GM12878 (cell line): ENCODE data around the gene STEAP2. TPM values are rescaled to one million over a fixed set of nuclear protein-coding genes. Genes with fewer than 3 reads are reported as not detected.
A peak's percentile ranks its signal among the peaks of the same experiment; 100 is the strongest.

Experiments
- ATAC-seq: fragments of 200-7000 bp; cut with Tn5 transposase; 3 replicates; pipeline ENCODE4 v1.9.1; 2020; ENCODE audit warnings: mild to moderate bottlenecking, moderate library complexity
- BruUV-seq: library from RNA; stranded (reverse); fragments of 400-500 nt; replicated peaks from 2 replicates; lab custom pipeline; 2021; lab: Mats Ljungman, UMichigan
- CTCF ChIA-PET: fragments of 300-600 bp; sonication (Branson Sonifier 250); formaldehyde crosslinking; extraction: SDS; loops from one replicate; lab custom pipeline; 2021; ENCODE audit warnings: inconsistent platforms; lab: Yijun Ruan, JAX
- POLR2A ChIA-PET: fragments of 350-600 bp; formaldehyde crosslinking; extraction: SDS; loops from one replicate; lab custom pipeline; 2021; ENCODE audit warnings: inconsistent platforms; lab: Charles Lee
- RAD21 ChIA-PET: fragments of 300-600 bp; sonication (Branson Sonifier 250); formaldehyde crosslinking; loops from one replicate; lab custom pipeline; 2023; ENCODE audit warnings: antibody characterized with exemption; ENCODE audit not compliant: unreplicated experiment; lab: Charles Lee
- SMC1A ChIA-PET: fragments of 300-600 bp; sonication (Branson Sonifier 250); formaldehyde crosslinking; loops from one replicate; lab custom pipeline; 2023; ENCODE audit not compliant: unreplicated experiment, uncharacterized antibody; lab: Charles Lee
- DNase-seq: peaks from one replicate; pipeline ENCODE4 v3.0.0-alpha.2; 2011; ENCODE audit warnings: low read depth, low spot score
- FAIRE-seq: peaks from 3 replicates; lab custom pipeline; 2011; peaks lifted over from hg19 to GRCh38; lab: Jason Lieb, UNC
- H2AFZ ChIP-seq: 2 replicates; pipeline ENCODE4 v1.6.0; 2011; ENCODE audit warnings: low read depth, low read length, control low read depth; ENCODE audit not compliant: control insufficient read depth
- H3K27ac ChIP-seq: 2 replicates; pipeline ENCODE4 v1.5.1; 2011; ENCODE audit warnings: control low read depth; ENCODE audit not compliant: control insufficient read depth, insufficient read depth
- H3K27me3 ChIP-seq, 2 experiments: replicated peaks in 1 of 2; 2 replicates each; pipeline versions ENCODE4 v1.6.0 to v1.6.1; 2011; ENCODE audit warnings: low read length in 1 of 2; ENCODE audit not compliant: control insufficient read depth in 2 of 2, insufficient read depth in 2 of 2
- H3K36me3 ChIP-seq, 2 experiments: 2 replicates each; pipeline ENCODE4 v1.5.1; 2011; ENCODE audit warnings: low read length in 1 of 2; ENCODE audit not compliant: control insufficient read depth in 2 of 2, insufficient read depth in 2 of 2
- H3K4me1 ChIP-seq: 2 replicates; pipeline ENCODE4 v1.6.1; 2011; ENCODE audit warnings: mild to moderate bottlenecking, low read length, moderate library complexity, mixed read lengths; ENCODE audit not compliant: control insufficient read depth, insufficient read depth
- H3K4me2 ChIP-seq: 2 replicates; pipeline ENCODE4 v1.6.0; 2011; ENCODE audit warnings: control low read depth; ENCODE audit not compliant: control insufficient read depth, insufficient read depth
- H3K4me3 ChIP-seq: fragments of 200-600 bp; sonication (generic); 2 replicates; pipeline ENCODE4 v1.5.1; 2016
- H3K79me2 ChIP-seq: 2 replicates; pipeline ENCODE4 v1.6.0; 2011; ENCODE audit warnings: low read length; ENCODE audit not compliant: control insufficient read depth, insufficient read depth
- H3K9ac ChIP-seq: 2 replicates; pipeline ENCODE4 v1.8.0; 2011; ENCODE audit warnings: low read length, control low read depth, mixed read lengths; ENCODE audit not compliant: control insufficient read depth, insufficient read depth
- H3K9me3 ChIP-seq: replicated peaks from 3 replicates; pipeline ENCODE4 v1.5.1; 2011; ENCODE audit warnings: mild to moderate bottlenecking, low read length; ENCODE audit not compliant: control insufficient read depth, insufficient read depth
- H4K20me1 ChIP-seq: 2 replicates; pipeline ENCODE4 v1.6.0; 2011; ENCODE audit not compliant: control insufficient read depth, insufficient read depth
- ATF7 ChIP-seq: fragments of 450-650 bp; IDR thresholded peaks from 2 replicates; pipeline ENCODE4 v1.6.1; 2016; ENCODE audit warnings: low read depth, mild to moderate bottlenecking
- BHLHE40 ChIP-seq, 2 experiments: fragments of 450-650 bp in 1 of 2; IDR thresholded peaks; 2 replicates each; pipeline ENCODE4 v1.6.1; 2011 to 2017; ENCODE audit warnings: low read depth in 2 of 2, borderline replicate concordance in 1 of 2, improper control_type of control experiment in 1 of 2, low read length in 1 of 2, mild to moderate bottlenecking in 1 of 2
- CEBPB ChIP-seq, 2 experiments: fragments of 150-350 bp in 1 of 2; IDR thresholded peaks; 2 replicates each; pipeline ENCODE4 v1.6.1; 2012 to 2014; ENCODE audit warnings: low read depth in 2 of 2, low read length in 2 of 2, borderline replicate concordance in 1 of 2, inconsistent platforms in 1 of 2
- HDGF ChIP-seq: fragments of 450-650 bp; IDR thresholded peaks from 2 replicates; pipeline ENCODE4 v1.6.1; 2016; ENCODE audit warnings: antibody characterized with exemption
- IRF3 ChIP-seq: fragments of 450-650 bp; IDR thresholded peaks from 2 replicates; pipeline ENCODE4 v1.6.1; 2014; ENCODE audit warnings: mild to moderate bottlenecking
- JUNB ChIP-seq: IDR thresholded peaks from 2 replicates; pipeline ENCODE4 v1.6.1; 2016; ENCODE audit warnings: antibody characterized with exemption, mild to moderate bottlenecking
- MEF2B ChIP-seq: fragments of 450-650 bp; IDR thresholded peaks from 2 replicates; pipeline ENCODE4 v1.6.1; 2018; ENCODE audit warnings: mild to moderate bottlenecking, moderate library complexity; ENCODE audit not compliant: partially characterized antibody, poor library complexity, severe bottlenecking
- SPI1 ChIP-seq: IDR thresholded peaks from 2 replicates; pipeline ENCODE4 v1.6.1; 2011; ENCODE audit warnings: low read depth, mild to moderate bottlenecking, low read length, moderate library complexity, borderline replicate concordance; ENCODE audit not compliant: insufficient read depth
- WGBS: methylation state at CpG from one replicate; pipeline ENCODE4 v1.1.6; 2016; ENCODE audit warnings: low lambda C conversion rate; ENCODE audit not compliant: insufficient replicate concordance, insufficient coverage; ENCODE audit errors: missing lambda C conversion rate; 5-methylcytosine and 5-hydroxymethylcytosine counted together
- in situ Hi-C: fragments of 300-500 bp; cut with MboI; formaldehyde crosslinking; loops from 9 replicates; pipeline ENCODE4 v1.14.3; 2018; ENCODE audit warnings: mixed read lengths
- intact Hi-C: fragments of 100-400 bp; cut with micrococcal nuclease; formaldehyde crosslinking; loops from one replicate; pipeline ENCODE4 v1.14.2; 2022; ENCODE audit not compliant: unreplicated experiment
- polyA plus RNA-seq, 11 experiments: library from polyadenylated mRNA; depleted of rRNA in 4 of 11; unstranded in 6 of 11; stranded (reverse) in 5 of 11; fragments of >200 nt; fragmentation: Nextera tagmentation in 4 of 11; fragmentation: Illumina TruSeq in 1 of 11; extraction: Ambion mirVana in 4 of 11; extraction: Trizol in 1 of 11; gene quantifications; 1 replicate in 1 of 11; 2 replicates in 10 of 11; pipeline versions ENCODE4 v1.2.1 to v1.2.3, GENCODE V29; 2011 to 2016; ENCODE audit warnings: inconsistent platforms in 2 of 11, missing spikeins in 2 of 11, low read depth in 1 of 11
- total RNA-seq, 4 experiments: library from RNA; depleted of rRNA in 3 of 4; stranded (reverse); fragments of >200 nt in 3 of 4; fragmentation: Illumina TruSeq in 1 of 4; extraction: Trizol in 1 of 4; gene quantifications; 2 replicates each; pipeline versions ENCODE4 v1.2.1 to v1.2.3, GENCODE V29; 2013 to 2021
- TF ChIP-seq, protein P1 (sequence below): IDR thresholded peaks from 2 replicates; pipeline ENCODE4 v1.6.1; 2012; ENCODE audit warnings: improper control_type of control experiment, low read depth, low read length; ENCODE audit not compliant: insufficient replicate concordance

STEAP2 gene
- total and polyA plus RNA-seq, 10 of the 15 experiments (the other 5 are each of a cell fraction or from before 2014, with no cell fraction given), result 0.64 to 17.6 (median 1.8) TPM

GRCh38 chr7:90238022-90238421 is 26.5 kb downstream of the STEAP2 start:
- TF ChIP-seq CEBPB (IDR thresholded peaks at IDR 0.05; ENCODE audit: borderline replicate concordance in 1 of 2, low read depth in 2 of 2, low read length in 2 of 2), result no peak
- TF ChIP-seq IRF3, result no peak
- no peaks in the 10 kb centered on the region for H4K20me1 ChIP-seq
- intact Hi-C loops (no loop called here), in situ Hi-C loops (no loop called here)
- WGBS, result 98% methylated on average over 2 of the region's 2 CpGs
- H2AFZ ChIP-seq, result no peak overlapping the region
- ChIA-PET POLR2A (interaction anchor here (0.6 to 2.8 kb wide), 6 partner anchors 10 to 27 kb away, joined by 3 to 13 read pairs (median 5); no protein-coding TSS in a partner anchor), CTCF (interaction anchor here (0.7 to 1.5 kb wide), 4 partner anchors 13 to 84 kb away, joined by 3 to 5 read pairs (median 4); partner anchors contain the start of gene STEAP1), RAD21 (interaction anchor here (0.9 to 2.7 kb wide), 9 partner anchors 10 to 50 kb away, joined by 3 to 12 read pairs (median 4); partner anchors contain the start of gene STEAP2), SMC1A (interaction anchor here (0.9 to 3.9 kb wide), 9 partner anchors 9 to 65 kb away, joined by 3 to 34 read pairs (median 5); partner anchors contain the start of gene STEAP2)
- no peaks in the 10 kb centered on the region for H3K9me3 ChIP-seq
- FAIRE-seq (no peak), ATAC-seq (no peak), DNase-seq (no peak)
- no peak overlapping the region for H3K9ac ChIP-seq
- no peak overlapping the region for H3K4me3 ChIP-seq
- no peaks in the 10 kb centered on the region for H3K36me3 ChIP-seq
- no peak overlapping the region for H3K27ac ChIP-seq
- no peaks in the 10 kb centered on the region for H3K27me3 ChIP-seq
- no TSS peak for BruUV-seq
- H3K79me2 ChIP-seq, result no peaks in the 10 kb centered on the region
- no peak overlapping the region for H3K4me2 ChIP-seq
- H3K4me1 ChIP-seq, result no peaks in the 10 kb centered on the region

DNA sequence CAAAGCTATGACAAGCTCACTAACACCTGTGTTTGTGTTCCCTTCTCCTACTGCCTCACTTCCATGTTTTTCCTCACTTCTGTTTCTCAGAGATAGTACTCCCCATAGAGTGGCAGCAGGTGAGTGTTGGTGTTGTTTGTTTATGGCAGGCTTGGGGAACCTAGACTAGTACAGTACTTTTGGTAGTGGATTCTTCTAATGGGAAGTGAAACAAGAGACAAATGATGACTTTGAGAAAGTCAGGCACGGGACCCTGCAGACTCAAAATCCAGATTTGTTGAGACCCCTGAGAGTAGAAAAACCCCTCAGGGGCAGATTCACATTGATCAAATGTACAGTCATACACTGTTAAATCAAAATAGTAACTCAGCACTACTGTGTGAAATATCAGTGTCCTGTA is 27.0 kb downstream of the STEAP2 start:
- H3K36me3 ChIP-seq, result no peaks in the 10 kb centered on the region
- WGBS, result 42% methylated on average over 1 of the region's 1 CpG
- no peaks in the 10 kb centered on the region for H3K4me1 ChIP-seq
- ChIA-PET CTCF (interaction anchor here (0.8 to 1.5 kb wide), 3 partner anchors 13 to 74 kb away, joined by 3 to 5 read pairs (median 4); no protein-coding TSS in a partner anchor), SMC1A (interaction anchor here (0.9 to 3.9 kb wide), 9 partner anchors 9 to 66 kb away, joined by 3 to 34 read pairs (median 5); partner anchors contain the start of gene STEAP2), RAD21 (interaction anchor here (0.9 to 2.7 kb wide), 8 partner anchors 10 to 27 kb away, joined by 3 to 12 read pairs (median 4); partner anchors contain the start of gene STEAP2), POLR2A (interaction anchor here (1.0 to 2.8 kb wide), 5 partner anchors 11 to 28 kb away, joined by 3 to 13 read pairs (median 3); no protein-coding TSS in a partner anchor)
- intact Hi-C loops (no loop called here), in situ Hi-C loops (no loop called here)
- no peak for DNase-seq
- no peak overlapping the region for H3K27ac ChIP-seq
- no peak for FAIRE-seq
- no peaks in the 10 kb centered on the region for H3K27me3 ChIP-seq
- no peak overlapping the region for H3K4me2 ChIP-seq
- no peaks in the 10 kb centered on the region for H4K20me1 ChIP-seq
- BruUV-seq, result no TSS peak
- peak; percentile 49 for ATAC-seq
- no peaks in the 10 kb centered on the region for H3K9me3 ChIP-seq
- no peak overlapping the region for H2AFZ ChIP-seq
- no peak overlapping the region for H3K9ac ChIP-seq
- no peak overlapping the region for H3K4me3 ChIP-seq
- H3K79me2 ChIP-seq, result no peaks in the 10 kb centered on the region
- TF ChIP-seq, protein P1, sequence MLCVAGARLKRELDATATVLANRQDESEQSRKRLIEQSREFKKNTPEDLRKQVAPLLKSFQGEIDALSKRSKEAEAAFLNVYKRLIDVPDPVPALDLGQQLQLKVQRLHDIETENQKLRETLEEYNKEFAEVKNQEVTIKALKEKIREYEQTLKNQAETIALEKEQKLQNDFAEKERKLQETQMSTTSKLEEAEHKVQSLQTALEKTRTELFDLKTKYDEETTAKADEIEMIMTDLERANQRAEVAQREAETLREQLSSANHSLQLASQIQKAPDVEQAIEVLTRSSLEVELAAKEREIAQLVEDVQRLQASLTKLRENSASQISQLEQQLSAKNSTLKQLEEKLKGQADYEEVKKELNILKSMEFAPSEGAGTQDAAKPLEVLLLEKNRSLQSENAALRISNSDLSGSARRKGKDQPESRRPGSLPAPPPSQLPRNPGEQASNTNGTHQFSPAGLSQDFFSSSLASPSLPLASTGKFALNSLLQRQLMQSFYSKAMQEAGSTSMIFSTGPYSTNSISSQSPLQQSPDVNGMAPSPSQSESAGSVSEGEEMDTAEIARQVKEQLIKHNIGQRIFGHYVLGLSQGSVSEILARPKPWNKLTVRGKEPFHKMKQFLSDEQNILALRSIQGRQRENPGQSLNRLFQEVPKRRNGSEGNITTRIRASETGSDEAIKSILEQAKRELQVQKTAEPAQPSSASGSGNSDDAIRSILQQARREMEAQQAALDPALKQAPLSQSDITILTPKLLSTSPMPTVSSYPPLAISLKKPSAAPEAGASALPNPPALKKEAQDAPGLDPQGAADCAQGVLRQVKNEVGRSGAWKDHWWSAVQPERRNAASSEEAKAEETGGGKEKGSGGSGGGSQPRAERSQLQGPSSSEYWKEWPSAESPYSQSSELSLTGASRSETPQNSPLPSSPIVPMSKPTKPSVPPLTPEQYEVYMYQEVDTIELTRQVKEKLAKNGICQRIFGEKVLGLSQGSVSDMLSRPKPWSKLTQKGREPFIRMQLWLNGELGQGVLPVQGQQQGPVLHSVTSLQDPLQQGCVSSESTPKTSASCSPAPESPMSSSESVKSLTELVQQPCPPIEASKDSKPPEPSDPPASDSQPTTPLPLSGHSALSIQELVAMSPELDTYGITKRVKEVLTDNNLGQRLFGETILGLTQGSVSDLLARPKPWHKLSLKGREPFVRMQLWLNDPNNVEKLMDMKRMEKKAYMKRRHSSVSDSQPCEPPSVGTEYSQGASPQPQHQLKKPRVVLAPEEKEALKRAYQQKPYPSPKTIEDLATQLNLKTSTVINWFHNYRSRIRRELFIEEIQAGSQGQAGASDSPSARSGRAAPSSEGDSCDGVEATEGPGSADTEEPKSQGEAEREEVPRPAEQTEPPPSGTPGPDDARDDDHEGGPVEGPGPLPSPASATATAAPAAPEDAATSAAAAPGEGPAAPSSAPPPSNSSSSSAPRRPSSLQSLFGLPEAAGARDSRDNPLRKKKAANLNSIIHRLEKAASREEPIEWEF, result no peak
- TF ChIP-seq ATF7 (0 out of 2 replicates have a peak, but pooled peaks have one; percentile 10), SPI1 (peak; percentile 80), BHLHE40 (IDR thresholded peaks at IDR 0.05; ENCODE audit: borderline replicate concordance in 1 of 2, low read depth in 2 of 2, low read length in 1 of 2) (peak; percentile 82 to 92), HDGF (0 out of 2 replicates have a peak, but pooled peaks have one; percentile 19), JUNB (no peak), MEF2B (peak; percentile 78)
